Raji (cell line): ENCODE data around the gene TXNDC17.

Source experiments
- POLR2A ChIP-seq: IDR thresholded peaks from 2 replicates; pipeline ENCODE4 v1.6.1; 2011; ENCODE audit warnings: low read depth, low read length, control low read depth; ENCODE audit not compliant: insufficient read depth

The TXNDC17 gene

DNA sequence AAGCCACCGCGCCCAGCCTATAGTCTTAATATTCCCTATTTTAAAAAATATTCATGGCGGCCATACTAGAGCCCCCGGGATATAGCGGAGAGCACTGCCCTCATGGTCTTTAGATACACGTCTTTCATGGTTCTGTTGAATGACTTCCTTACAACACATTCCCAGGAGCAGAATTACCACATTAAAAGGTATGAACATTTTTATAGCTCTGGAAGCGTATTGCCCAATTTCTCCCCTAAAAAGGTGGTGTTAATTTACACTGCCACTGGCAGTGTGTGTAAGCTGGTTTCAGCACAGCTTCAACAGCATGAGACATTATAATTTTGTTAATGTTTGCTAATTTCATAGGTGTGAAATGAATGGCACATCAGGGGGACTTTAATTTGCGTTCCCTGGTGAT lies 29.7 kb downstream of the TXNDC17 start:
- no peak for TF ChIP-seq POLR2A

DNA sequence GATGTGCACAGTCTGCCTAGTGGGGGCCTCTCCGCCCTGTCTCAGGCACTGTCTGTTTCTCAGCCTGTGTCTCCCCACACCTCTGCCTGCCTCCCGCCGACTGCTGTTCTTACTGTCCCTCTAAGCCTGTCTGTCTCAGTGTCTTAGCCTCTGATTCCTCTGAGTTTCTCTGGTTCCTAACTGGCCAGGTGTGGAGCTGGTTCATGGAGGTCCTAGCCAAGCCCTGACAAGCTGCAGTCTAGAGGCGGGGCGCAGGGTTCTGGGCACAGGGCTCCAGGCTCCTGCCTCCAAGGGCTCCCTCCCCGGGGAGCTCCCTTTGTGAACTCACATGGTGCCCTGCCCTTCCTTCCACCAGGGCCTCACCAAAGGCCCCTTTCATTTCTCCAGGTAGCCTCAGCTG lies 30.1 kb downstream of the TXNDC17 start:
- TF ChIP-seq POLR2A = no peak

DNA sequence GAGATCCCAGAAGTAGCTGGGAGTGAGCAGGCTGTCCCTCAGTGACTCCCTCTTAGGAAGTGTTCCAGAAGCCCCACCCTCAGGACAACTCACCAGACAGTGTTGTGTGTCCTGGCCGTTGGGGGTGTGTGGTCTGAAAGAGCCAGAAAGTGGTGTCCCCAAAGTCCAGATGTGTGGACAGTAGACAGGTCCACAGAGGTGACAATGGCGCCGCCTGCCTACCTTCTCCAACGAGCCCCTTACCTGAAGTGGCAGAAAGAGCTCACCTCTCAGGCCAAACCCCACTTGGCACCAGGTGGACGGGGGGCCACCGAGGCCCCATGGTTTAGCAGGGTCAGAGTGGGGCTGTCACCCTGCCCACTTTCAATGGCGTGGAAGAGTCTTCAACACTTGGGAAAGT lies 30.6 kb downstream of the TXNDC17 start:
- TF ChIP-seq POLR2A = no peak

DNA sequence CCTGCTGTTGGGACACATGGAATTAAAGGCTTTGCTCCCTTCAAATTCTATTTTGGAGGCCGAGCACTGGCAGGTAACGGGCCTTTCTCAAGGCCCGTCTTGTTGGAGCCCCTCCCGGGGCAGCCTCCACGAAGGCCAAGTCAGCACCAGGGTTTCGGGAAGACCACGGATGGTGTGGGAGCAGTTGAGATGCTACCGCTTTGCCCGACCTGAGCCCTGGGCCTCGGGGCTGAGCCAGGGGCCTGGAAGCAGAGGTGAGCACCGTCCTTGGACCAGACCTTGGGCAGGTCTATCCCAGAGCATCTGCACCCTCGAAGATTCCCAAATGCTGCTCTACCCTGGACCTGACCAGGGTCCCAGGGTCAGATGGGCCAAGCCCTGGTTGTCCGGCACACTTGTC lies 33.7 kb downstream of the TXNDC17 start:
- TF ChIP-seq POLR2A = no peak

DNA sequence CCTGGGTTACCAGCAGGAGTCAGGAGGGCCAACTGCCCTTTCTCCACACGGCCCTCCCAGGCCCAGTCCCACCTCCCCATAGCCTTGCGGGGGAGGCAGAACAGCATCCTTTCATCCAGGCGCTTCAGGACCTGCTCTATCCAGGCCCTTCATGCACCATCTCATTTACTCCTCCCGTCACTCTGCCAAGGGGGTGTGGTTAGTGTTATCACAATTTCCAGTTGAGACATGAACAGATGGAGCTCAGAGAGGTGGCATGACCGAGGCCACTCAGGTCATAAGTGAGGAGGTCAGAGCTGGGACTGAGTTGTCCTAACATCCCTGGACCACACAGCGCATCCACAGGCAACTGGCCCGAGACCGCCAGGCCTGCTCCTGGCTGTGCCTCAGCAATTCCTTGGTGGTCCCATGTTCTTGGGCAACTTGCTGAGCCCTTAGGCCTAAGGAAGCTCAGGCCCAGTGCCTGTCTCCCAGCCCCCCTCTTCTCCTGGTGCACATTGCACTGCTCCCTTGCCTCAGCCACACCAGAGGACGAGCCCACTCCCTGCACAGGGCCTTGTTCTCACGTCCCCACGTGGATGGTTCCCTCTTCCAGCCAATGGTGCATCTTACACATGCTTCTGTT lies 34.5 kb downstream of the TXNDC17 start:
- TF ChIP-seq POLR2A = no peak

DNA sequence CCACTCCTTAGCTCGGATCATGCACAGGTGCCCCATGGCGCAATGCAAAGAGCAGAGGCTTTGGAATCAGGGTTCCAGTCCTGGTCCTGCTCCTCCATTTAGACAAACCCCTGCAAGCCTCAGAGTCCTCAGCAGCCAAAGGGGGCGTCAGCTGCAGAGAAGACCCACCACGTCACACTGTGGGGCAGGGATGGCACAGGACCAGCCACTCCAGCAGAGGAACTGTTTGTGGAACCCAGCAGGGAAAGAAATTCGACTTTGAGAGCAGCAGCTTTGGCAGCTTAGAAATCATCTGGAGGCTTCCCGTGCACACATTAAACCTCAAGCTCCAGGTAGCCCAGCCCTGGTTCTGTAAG lies 35.9 kb downstream of the TXNDC17 start:
- no peak for TF ChIP-seq POLR2A

DNA sequence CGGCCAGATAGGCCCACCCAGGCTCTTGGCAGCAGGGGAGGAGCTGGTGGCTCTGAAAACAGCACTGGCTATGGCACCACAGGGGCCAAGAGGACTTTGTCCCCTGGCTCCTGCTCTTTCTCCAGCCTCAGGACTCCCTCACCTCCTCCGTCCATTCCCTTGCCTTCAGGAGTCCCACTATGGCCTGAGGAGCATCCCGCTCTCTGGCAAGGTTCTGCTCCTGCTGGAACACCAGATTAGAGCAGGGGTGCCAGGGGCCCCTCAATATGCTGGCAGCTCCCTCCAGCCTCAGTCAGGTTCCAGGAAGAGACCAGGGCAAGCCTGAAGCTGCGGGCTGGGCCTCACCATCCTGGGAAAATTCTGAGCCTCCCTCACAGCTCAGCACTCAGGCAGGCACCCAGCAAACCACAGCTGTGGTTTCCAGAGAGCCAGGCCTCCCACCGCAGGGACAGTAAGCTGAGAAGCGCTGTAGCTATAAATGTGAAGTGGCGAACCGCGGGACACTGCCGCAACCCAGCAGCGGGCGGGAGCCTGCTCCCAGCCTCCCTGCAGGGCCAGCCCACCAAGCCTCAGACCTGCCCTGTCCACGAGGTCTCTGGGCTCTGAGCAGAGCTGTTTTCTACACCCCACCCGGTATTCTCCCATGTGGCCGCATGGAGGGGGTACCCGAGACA lies 36.4 kb downstream of the TXNDC17 start:
- TF ChIP-seq POLR2A = no peak

DNA sequence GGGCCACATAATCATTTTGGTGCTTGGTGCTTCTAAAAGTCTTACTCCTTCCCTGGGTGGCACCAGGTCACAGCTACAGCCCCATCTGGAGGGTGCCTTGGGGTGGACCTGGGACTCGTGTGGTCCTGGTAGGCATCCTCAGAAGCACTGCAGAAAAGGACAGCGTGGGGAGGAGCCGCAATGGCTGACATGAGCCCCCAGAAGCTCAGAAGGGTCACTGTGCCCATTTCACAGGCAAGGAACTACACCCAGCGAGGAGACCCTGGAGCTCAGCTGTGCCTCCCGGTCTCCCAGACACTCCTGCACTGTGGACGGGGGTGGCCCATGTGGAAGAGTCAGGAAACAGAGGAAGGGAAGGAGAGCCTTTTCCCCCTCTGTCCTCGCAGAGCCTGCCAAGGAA lies 37.1 kb downstream of the TXNDC17 start:
- no peak for TF ChIP-seq POLR2A

DNA sequence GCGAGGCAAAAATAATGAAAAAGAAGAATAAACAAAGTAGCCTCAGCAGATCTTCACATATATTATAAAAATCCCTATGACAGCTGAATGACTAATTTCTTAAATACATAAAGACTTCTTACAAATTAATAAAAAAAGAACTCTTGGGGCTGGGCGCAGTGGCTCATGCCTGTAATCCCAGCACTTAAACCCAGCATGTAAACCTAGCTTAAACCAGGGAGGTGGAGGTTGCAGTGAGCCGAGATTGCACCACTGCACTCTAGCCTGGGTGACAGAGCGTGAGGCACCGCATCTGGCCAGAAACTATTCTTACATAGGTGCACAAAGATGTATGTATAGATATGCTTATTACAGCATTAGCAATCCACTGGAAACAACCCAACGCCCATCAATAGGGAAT lies 38.4 kb downstream of the TXNDC17 start:
- TF ChIP-seq POLR2A = no peak

DNA sequence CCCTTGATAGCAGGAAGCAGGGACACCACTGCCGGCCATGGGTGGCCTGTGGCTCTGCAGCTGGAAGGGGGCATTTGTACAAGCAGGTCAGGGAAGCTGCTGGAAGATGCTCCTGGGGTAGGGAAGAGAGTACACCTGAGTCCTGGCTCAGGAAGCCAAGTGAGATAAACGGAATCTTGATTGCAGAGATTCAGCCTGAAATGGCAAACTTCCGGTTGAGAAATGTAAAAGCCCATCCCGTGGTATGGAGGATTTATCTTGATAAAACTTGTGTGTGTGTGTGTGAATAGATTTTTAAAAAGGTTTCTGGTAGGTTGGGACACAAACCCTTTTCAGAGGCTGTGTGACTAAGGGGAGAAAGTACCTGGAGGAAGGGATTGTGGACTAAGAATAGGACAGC lies 40.3 kb downstream of the TXNDC17 start:
- no peak for TF ChIP-seq POLR2A

DNA sequence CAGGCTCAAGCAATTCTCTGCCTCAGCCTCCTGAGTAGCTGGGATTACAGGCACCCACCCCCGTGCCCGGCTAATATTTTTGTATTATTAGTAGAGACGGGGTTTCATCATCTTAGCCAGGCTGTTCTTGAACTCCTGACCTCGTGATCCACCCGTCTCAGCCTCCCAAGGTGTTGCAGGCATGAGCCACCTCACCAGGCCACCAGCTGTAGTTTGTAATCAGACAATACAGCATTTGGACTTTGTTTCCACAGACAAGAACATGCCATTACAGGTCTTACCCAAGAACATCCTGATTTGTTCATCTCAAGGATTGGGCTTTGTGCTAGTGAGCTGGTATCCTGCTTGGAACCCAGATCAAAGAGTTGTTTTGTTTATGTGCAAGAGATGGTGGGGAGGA lies 40.8 kb downstream of the TXNDC17 start:
- no peak for TF ChIP-seq POLR2A

DNA sequence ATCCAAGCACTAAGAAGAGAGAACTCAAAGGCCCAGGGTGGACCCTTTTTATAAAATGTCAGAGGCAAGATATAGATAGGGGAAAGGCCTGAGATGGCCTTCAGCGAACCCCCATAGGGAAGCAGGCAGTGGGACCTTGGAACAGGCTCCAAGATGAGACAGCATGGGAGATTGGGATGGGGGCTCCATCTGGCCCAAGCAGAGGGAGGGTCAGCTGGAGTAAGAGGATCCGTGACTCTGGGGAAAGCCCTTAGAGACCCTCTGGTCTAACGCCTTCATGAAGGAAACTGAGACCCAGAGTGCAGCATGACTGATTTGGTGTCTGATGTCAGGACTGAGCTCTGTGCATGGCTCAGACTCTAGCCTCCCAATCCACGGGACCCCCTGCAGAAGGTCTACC lies 41.5 kb downstream of the TXNDC17 start:
- no peak for TF ChIP-seq POLR2A

DNA sequence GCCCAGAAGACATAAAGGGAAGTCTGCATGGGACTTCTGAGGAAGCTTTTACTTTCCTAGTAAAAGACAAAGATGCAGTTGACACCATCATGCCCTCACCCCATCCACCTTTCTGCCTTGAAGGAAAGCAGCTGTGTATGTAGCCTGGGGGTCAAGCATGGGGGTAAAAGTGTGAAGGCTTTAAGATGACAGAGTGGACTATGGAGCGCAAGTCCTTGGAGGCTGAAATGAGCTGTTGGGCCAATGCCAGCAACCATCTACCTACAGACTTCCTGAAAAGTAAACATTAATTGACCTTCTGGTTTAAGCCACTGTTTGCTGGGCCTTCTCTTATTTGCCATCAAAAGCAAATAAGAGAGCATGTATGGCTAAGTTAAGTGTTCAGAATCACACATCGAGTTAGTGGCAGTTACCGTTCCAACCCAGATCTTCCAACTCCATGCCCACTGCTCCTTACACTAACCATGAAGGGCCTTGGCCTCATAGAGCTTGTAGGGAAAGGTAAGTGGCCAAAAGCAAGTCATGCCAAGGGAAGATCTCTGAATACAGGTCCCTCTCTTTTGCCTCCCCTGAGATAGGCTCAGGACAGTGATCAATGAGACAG lies 42.3 kb downstream of the TXNDC17 start:
- no peak for TF ChIP-seq POLR2A

DNA sequence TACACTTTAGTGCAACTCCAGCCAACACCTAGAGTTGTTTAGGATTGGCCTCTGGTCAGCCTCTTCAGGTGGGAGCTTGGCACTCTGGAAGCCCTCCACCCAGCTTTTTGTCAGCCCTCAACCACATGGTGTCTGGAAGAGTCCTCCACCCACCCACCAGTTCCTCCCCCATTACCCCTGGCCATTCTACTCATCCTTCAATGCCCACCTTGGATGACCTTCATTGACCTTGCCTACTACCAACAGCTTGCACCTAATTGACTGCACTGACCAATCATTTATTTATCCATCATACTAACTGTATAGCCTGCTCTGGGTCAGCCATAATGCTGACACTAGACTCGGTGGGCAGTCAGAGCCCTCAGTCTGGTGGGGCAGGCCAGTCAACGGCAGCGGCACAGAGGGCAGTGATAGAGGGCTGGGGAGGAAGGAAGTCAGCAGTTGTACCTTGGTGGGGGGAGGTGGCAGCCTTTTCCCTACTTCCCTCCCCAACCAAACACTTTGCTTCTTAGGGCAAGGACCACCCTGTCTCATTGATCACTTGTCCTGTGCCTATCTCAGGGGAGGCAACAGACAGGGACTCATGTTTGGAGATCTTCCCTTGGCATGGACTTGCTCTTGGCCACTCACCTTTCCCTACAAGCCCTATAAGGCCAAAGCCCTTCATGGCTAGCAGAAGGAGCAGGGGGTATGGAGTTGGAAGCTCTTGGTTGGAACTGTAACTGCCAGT lies 43.0 kb downstream of the TXNDC17 start:
- TF ChIP-seq POLR2A = no peak

DNA sequence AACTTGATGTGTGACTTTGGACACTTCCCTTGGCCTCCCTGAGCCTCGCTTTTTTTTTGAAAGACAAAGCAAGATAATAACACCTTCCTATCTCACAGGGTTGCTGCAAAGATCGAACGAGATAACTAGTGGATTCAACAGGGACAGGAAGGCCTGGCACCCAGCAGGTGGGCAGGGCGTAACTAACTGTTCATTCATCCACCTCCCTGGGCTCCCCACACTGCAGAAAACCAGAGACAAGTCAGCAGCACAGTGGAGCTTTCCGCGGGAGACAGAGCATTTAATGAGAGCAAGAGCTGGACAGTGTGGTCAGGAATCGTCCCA lies 43.6 kb downstream of the TXNDC17 start:
- no peak for TF ChIP-seq POLR2A

DNA sequence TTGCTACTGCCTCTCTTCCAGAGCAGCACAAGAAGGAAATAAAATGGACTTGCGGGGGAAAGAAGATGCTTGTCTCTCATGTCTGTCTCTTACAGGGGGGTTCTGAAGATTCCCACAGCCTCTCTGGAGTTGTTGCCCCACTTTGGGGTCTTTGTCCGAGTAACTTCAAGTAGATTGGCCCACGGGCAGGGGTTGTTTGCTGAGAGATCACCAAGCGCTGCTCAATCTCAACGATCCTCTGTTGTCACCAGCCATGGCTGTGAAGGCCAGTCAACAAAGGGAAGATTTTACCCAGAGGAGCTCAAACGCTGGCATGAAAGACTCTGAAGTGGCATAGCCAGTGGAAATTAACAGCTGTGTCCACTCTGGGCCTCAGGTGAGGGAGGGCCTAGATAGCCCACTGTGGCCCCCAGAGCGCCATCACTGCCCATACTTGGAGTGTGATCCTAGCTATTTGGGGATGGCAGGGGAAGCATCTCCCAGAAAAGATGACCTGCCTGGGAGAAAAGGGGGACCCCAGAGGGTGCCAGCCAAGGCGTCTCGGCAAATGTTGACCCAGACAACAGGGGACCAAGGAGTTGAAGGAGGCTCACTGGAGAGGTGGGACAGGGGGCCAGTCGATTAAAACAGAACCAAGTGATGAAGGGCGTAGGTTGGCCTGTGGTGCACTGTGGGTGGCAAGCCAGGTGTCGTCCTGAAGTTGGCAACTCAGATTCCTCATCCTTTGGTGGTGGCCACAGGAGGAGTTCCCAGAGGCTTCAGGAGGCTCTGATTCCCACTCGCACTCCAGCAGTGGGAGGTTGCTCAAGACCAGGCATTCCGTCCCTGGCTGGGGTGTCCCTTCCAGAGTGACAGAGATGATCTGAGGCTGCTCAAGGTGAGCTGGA lies 44.3 kb downstream of the TXNDC17 start:
- TF ChIP-seq POLR2A = no peak

DNA sequence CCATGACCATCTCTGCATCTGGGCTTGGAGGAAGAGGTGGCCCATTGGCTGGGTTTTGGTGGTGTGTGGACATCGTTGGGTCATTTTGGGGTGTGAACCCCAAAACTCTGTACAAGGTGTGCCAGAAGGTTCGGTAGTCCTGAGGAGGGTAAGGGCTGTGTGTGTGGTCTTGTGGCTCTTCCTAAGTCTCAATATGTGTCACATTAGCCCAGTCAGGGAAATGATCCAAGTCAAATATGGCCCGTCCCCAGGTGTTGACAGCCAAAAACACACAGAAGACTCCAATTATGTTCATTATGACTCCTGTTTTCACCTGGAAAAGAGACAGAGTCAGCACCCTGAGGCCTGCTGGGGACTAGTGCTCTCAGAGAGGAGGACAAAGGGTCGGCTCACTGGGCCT lies 45.2 kb downstream of the TXNDC17 start:
- TF ChIP-seq POLR2A = no peak
